ENCODE data around the gene MEST. TPM values are rescaled to one million over a fixed set of nuclear protein-coding genes. Genes with fewer than 3 reads are reported as not detected.
A peak's percentile ranks its signal among the peaks of the same experiment; 100 is the strongest.

Gene MEST
- total RNA-seq, 1 donor from 2014 or later, result 446 TPM

- Histone ChIP-seq H3K9ac (ENCODE audit: low read depth in 1 of 3, low read length in 3 of 3) (no peak overlapping the region), H3K4me1 (ENCODE audit: control insufficient read depth in 3 of 3, insufficient read depth in 3 of 3, low read length in 3 of 3) (peaks cover 0 to 5% (median 0%) of the 10 kb centered on the region in 3 donors), H3K4me3 (ENCODE audit: low read length in 3 of 3) (no peak overlapping the region), H3K27ac (ENCODE audit: low read depth, low read length) (no peak overlapping the region), H3K36me3 (ENCODE audit: control insufficient read depth in 3 of 3, insufficient read depth in 3 of 3, low read length in 3 of 3) (no peaks in the 10 kb centered on the region), H3K9me3 (ENCODE audit: control insufficient read depth in 3 of 3, low read length in 3 of 3) (peaks cover 0 to 2% (median 0%) of the 10 kb centered on the region in 3 donors), H3K27me3 (ENCODE audit: control insufficient read depth in 3 of 3, insufficient read depth in 3 of 3, low read length in 3 of 3) (peaks cover 8 to 19% (median 12%) of the 10 kb centered on the region in 3 donors)
Observed at GRCh38 chr7:130481898-130482297, 10.0 kb upstream of the MEST start.

GRCh38 chr7:130483031-130483430 is 8.9 kb upstream of the MEST start:
- no peaks in the 10 kb centered on the region for H3K36me3 ChIP-seq (ENCODE audit: control insufficient read depth in 3 of 3, insufficient read depth in 3 of 3, low read length in 3 of 3)
- no peak overlapping the region for H3K4me3 ChIP-seq (ENCODE audit: low read length in 3 of 3)
- H3K27ac ChIP-seq (ENCODE audit: low read depth, low read length), result no peak overlapping the region
- H3K27me3 ChIP-seq (ENCODE audit: control insufficient read depth in 3 of 3, insufficient read depth in 3 of 3, low read length in 3 of 3), result peaks cover 8 to 23% (median 14%) of the 10 kb centered on the region in 3 donors
- H3K9me3 ChIP-seq (ENCODE audit: control insufficient read depth in 3 of 3, low read length in 3 of 3), result no peaks in the 10 kb centered on the region
- H3K4me1 ChIP-seq (ENCODE audit: control insufficient read depth in 3 of 3, insufficient read depth in 3 of 3, low read length in 3 of 3), result peaks cover 0 to 5% (median 0%) of the 10 kb centered on the region in 3 donors
- no peak overlapping the region for H3K9ac ChIP-seq (ENCODE audit: low read depth in 1 of 3, low read length in 3 of 3)

GRCh38 chr7:130485734-130486113 is 6.2 kb upstream of the MEST start:
- Histone ChIP-seq H3K4me1 (ENCODE audit: control insufficient read depth in 3 of 3, insufficient read depth in 3 of 3, low read length in 3 of 3) (peaks cover 0 to 5% (median 4%) of the 10 kb centered on the region in 3 donors), H3K27me3 (ENCODE audit: control insufficient read depth in 3 of 3, insufficient read depth in 3 of 3, low read length in 3 of 3) (peaks cover 8 to 32% (median 30%) of the 10 kb centered on the region in 3 donors), H3K9ac (ENCODE audit: low read depth in 1 of 3, low read length in 3 of 3) (no peak overlapping the region)

GRCh38 chr7:130486114-130486953 is 5.6 kb upstream of the MEST start:
- Histone ChIP-seq H3K4me3 (ENCODE audit: low read length in 3 of 3) (peak overlapping the region; percentile 39 to 56 (median 48)), H3K9me3 (ENCODE audit: control insufficient read depth in 3 of 3, low read length in 3 of 3) (no peaks in the 10 kb centered on the region), H3K4me1 (ENCODE audit: control insufficient read depth in 3 of 3, insufficient read depth in 3 of 3, low read length in 3 of 3) (peaks cover 3 to 11% (median 10%) of the 10 kb centered on the region in 3 donors), H3K27ac (ENCODE audit: low read depth, low read length) (no peak overlapping the region), H3K9ac (ENCODE audit: low read depth in 1 of 3, low read length in 3 of 3) (no peak overlapping the region), H3K27me3 (ENCODE audit: control insufficient read depth in 3 of 3, insufficient read depth in 3 of 3, low read length in 3 of 3) (peaks cover 11 to 37% (median 34%) of the 10 kb centered on the region in 3 donors), H3K36me3 (ENCODE audit: control insufficient read depth in 3 of 3, insufficient read depth in 3 of 3, low read length in 3 of 3) (no peaks in the 10 kb centered on the region)

More at GRCh38 chr7:130485734-130486113, 6.2 kb upstream of the MEST start:
- Histone ChIP-seq H3K27ac (ENCODE audit: low read depth, low read length) (no peak overlapping the region), H3K4me3 (ENCODE audit: low read length in 3 of 3) (no peak overlapping the region), H3K9me3 (ENCODE audit: control insufficient read depth in 3 of 3, low read length in 3 of 3) (no peaks in the 10 kb centered on the region), H3K36me3 (ENCODE audit: control insufficient read depth in 3 of 3, insufficient read depth in 3 of 3, low read length in 3 of 3) (no peaks in the 10 kb centered on the region)

GRCh38 chr7:130486954-130487436 is 4.9 kb upstream of the MEST start:
- Histone ChIP-seq H3K27me3 (ENCODE audit: control insufficient read depth in 3 of 3, insufficient read depth in 3 of 3, low read length in 3 of 3) (peaks cover 11 to 42% (median 39%) of the 10 kb centered on the region in 3 donors), H3K9ac (ENCODE audit: low read depth in 1 of 3, low read length in 3 of 3) (no peak overlapping the region)

GRCh38 chr7:130488392-130489139 is 3.3 kb upstream of the MEST start:
- H3K36me3 ChIP-seq (ENCODE audit: control insufficient read depth in 3 of 3, insufficient read depth in 3 of 3, low read length in 3 of 3), result no peaks in the 10 kb centered on the region
- H3K4me1 ChIP-seq (ENCODE audit: control insufficient read depth in 3 of 3, insufficient read depth in 3 of 3, low read length in 3 of 3), result peaks cover 10 to 24% (median 12%) of the 10 kb centered on the region in 3 donors
- H3K9ac ChIP-seq (ENCODE audit: low read depth in 1 of 3, low read length in 3 of 3), result no peak overlapping the region
- no peaks in the 10 kb centered on the region for H3K9me3 ChIP-seq (ENCODE audit: control insufficient read depth in 3 of 3, low read length in 3 of 3)
- no peak overlapping the region for H3K4me3 ChIP-seq (ENCODE audit: low read length in 3 of 3)
- H3K27ac ChIP-seq (ENCODE audit: low read depth, low read length), result no peak overlapping the region
- H3K27me3 ChIP-seq (ENCODE audit: control insufficient read depth in 3 of 3, insufficient read depth in 3 of 3, low read length in 3 of 3), result peaks cover 20 to 55% (median 50%) of the 10 kb centered on the region in 3 donors

More at GRCh38 chr7:130486954-130487436, 4.9 kb upstream of the MEST start:
- Histone ChIP-seq H3K36me3 (ENCODE audit: control insufficient read depth in 3 of 3, insufficient read depth in 3 of 3, low read length in 3 of 3) (no peaks in the 10 kb centered on the region), H3K4me1 (ENCODE audit: control insufficient read depth in 3 of 3, insufficient read depth in 3 of 3, low read length in 3 of 3) (peaks cover 7 to 14% (median 12%) of the 10 kb centered on the region in 3 donors), H3K4me3 (ENCODE audit: low read length in 3 of 3) (peak overlapping the region in 2 of 3 donors; percentile 48 to 56), H3K9me3 (ENCODE audit: control insufficient read depth in 3 of 3, low read length in 3 of 3) (no peaks in the 10 kb centered on the region), H3K27ac (ENCODE audit: low read depth, low read length) (no peak overlapping the region)

- no peaks in the 10 kb centered on the region for H3K36me3 ChIP-seq (ENCODE audit: control insufficient read depth in 3 of 3, insufficient read depth in 3 of 3, low read length in 3 of 3)
- peaks cover 20 to 60% (median 47%) of the 10 kb centered on the region in 3 donors for H3K27me3 ChIP-seq (ENCODE audit: control insufficient read depth in 3 of 3, insufficient read depth in 3 of 3, low read length in 3 of 3)
- H3K4me1 ChIP-seq (ENCODE audit: control insufficient read depth in 3 of 3, insufficient read depth in 3 of 3, low read length in 3 of 3), result peaks cover 10 to 24% (median 12%) of the 10 kb centered on the region in 3 donors
- no peak overlapping the region for H3K9ac ChIP-seq (ENCODE audit: low read depth in 1 of 3, low read length in 3 of 3)
- H3K27ac ChIP-seq (ENCODE audit: low read depth, low read length), result no peak overlapping the region
- no peak overlapping the region for H3K4me3 ChIP-seq (ENCODE audit: low read length in 3 of 3)
- no peaks in the 10 kb centered on the region for H3K9me3 ChIP-seq (ENCODE audit: control insufficient read depth in 3 of 3, low read length in 3 of 3)
Observed at GRCh38 chr7:130489140-130489983, 2.5 kb upstream of the MEST start.

GRCh38 chr7:130490311-130490791 is 1.5 kb upstream of the MEST start:
- H3K9me3 ChIP-seq (ENCODE audit: control insufficient read depth in 3 of 3, low read length in 3 of 3), result no peaks in the 10 kb centered on the region
- no peaks in the 10 kb centered on the region for H3K36me3 ChIP-seq (ENCODE audit: control insufficient read depth in 3 of 3, insufficient read depth in 3 of 3, low read length in 3 of 3)
- peaks cover 10 to 24% (median 12%) of the 10 kb centered on the region in 3 donors for H3K4me1 ChIP-seq (ENCODE audit: control insufficient read depth in 3 of 3, insufficient read depth in 3 of 3, low read length in 3 of 3)
- H3K4me3 ChIP-seq (ENCODE audit: low read length in 3 of 3), result peak overlapping the region in 2 of 3 donors; percentile 31 to 62
- H3K27me3 ChIP-seq (ENCODE audit: control insufficient read depth in 3 of 3, insufficient read depth in 3 of 3, low read length in 3 of 3), result peaks cover 20 to 64% (median 44%) of the 10 kb centered on the region in 3 donors
- H3K9ac ChIP-seq (ENCODE audit: low read depth in 1 of 3, low read length in 3 of 3), result no peak overlapping the region
- no peak overlapping the region for H3K27ac ChIP-seq (ENCODE audit: low read depth, low read length)

All from skeletal muscle tissue (tissue), 4 donors.